Tibial artery (tissue), 4 donors: ENCODE data around the gene NSL1.
A peak's percentile ranks its signal among the peaks of the same experiment; 100 is the strongest.

Experiments
- DNase-seq, 2 donors: peaks; one replicate each; pipeline ENCODE4 v3.0.0-alpha.2; 2019
- H3K27ac ChIP-seq, 2 donors: fragments of 200-600 bp; sonication (generic) in 1 of 2; 1 replicate in 1 of 2; 2 replicates in 1 of 2; pipeline ENCODE4 v1.5.1; 2018 to 2019; ENCODE audit warnings: mild to moderate bottlenecking in 1 of 2
- H3K27me3 ChIP-seq, 2 donors: fragments of 200-600 bp; sonication (generic) in 1 of 2; one replicate each; pipeline versions ENCODE4 v1.5.1 to v1.6.0; 2016 to 2019
- H3K36me3 ChIP-seq, 3 donors: fragments of 200-600 bp; sonication (generic) in 2 of 3; one replicate each; pipeline ENCODE4 v1.5.1; 2016 to 2019; ENCODE audit warnings: mild to moderate bottlenecking in 2 of 3
- H3K4me1 ChIP-seq, 4 donors: fragments of 200-600 bp; sonication (generic) in 2 of 4; 1 replicate in 3 of 4; 2 replicates in 1 of 4; pipeline ENCODE4 v1.5.1; 2016 to 2019
- H3K4me3 ChIP-seq, 2 donors: fragments of 200-600 bp; sonication (generic) in 1 of 2; 1 replicate in 1 of 2; 2 replicates in 1 of 2; pipeline ENCODE4 v1.5.1; 2018 to 2019; ENCODE audit warnings: mild to moderate bottlenecking in 2 of 2
- H3K9me3 ChIP-seq, 3 donors: fragments of 200-600 bp; sonication (generic) in 1 of 3; one replicate each; pipeline ENCODE4 v1.5.1; 2016 to 2019
- intact Hi-C: fragments of 100-400 bp; cut with DNase I; formaldehyde crosslinking; loops from one replicate; pipeline ENCODE4 v1.15.0; 2023; ENCODE audit warnings: low total_unique reads
- TF ChIP-seq, protein P1 (sequence below), 2 experiments: fragments of 200-600 bp in 1 of 2; fragments of 450-650 bp in 1 of 2; IDR thresholded peaks; one replicate each; pipeline ENCODE4 v1.5.1; 2017 to 2019; ENCODE audit warnings: antibody characterized with exemption in 2 of 2, mild to moderate bottlenecking in 1 of 2, moderate library complexity in 1 of 2

The NSL1 gene

GRCh38 chr1:212700892-212701819, 90.4 kb downstream of the NSL1 start:
- TF ChIP-seq, protein P1, sequence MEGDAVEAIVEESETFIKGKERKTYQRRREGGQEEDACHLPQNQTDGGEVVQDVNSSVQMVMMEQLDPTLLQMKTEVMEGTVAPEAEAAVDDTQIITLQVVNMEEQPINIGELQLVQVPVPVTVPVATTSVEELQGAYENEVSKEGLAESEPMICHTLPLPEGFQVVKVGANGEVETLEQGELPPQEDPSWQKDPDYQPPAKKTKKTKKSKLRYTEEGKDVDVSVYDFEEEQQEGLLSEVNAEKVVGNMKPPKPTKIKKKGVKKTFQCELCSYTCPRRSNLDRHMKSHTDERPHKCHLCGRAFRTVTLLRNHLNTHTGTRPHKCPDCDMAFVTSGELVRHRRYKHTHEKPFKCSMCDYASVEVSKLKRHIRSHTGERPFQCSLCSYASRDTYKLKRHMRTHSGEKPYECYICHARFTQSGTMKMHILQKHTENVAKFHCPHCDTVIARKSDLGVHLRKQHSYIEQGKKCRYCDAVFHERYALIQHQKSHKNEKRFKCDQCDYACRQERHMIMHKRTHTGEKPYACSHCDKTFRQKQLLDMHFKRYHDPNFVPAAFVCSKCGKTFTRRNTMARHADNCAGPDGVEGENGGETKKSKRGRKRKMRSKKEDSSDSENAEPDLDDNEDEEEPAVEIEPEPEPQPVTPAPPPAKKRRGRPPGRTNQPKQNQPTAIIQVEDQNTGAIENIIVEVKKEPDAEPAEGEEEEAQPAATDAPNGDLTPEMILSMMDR (IDR thresholded peaks at IDR 0.05), result no peak
- peaks cover 0 to 24% (median 13%) of the 10 kb centered on the region in 4 donors for H3K4me1 ChIP-seq
- intact Hi-C loops, result no loop called here
- peak overlapping the region; percentile 88 to 90 for H3K27ac ChIP-seq
- DNase-seq, result peak; percentile 72 to 77
- peak overlapping the region; percentile 57 to 86 for H3K4me3 ChIP-seq
- H3K9me3 ChIP-seq, result no peaks in the 10 kb centered on the region
- H3K36me3 ChIP-seq, result no peaks in the 10 kb centered on the region
- H3K27me3 ChIP-seq, result no peaks in the 10 kb centered on the region

GRCh38 chr1:212700223-212700891, 91.2 kb downstream of the NSL1 start:
- Histone ChIP-seq H3K4me3 (peak overlapping the region; percentile 57 to 86), H3K4me1 (peaks cover 0 to 24% (median 13%) of the 10 kb centered on the region in 4 donors), H3K36me3 (no peaks in the 10 kb centered on the region), H3K27ac (peak overlapping the region; percentile 88 to 90), H3K27me3 (no peaks in the 10 kb centered on the region), H3K9me3 (no peaks in the 10 kb centered on the region)
- TF ChIP-seq, protein P1 (IDR thresholded peaks at IDR 0.05), result no peak
- intact Hi-C loops, result no loop called here
- peak; percentile 35 to 75 for DNase-seq

DNA sequence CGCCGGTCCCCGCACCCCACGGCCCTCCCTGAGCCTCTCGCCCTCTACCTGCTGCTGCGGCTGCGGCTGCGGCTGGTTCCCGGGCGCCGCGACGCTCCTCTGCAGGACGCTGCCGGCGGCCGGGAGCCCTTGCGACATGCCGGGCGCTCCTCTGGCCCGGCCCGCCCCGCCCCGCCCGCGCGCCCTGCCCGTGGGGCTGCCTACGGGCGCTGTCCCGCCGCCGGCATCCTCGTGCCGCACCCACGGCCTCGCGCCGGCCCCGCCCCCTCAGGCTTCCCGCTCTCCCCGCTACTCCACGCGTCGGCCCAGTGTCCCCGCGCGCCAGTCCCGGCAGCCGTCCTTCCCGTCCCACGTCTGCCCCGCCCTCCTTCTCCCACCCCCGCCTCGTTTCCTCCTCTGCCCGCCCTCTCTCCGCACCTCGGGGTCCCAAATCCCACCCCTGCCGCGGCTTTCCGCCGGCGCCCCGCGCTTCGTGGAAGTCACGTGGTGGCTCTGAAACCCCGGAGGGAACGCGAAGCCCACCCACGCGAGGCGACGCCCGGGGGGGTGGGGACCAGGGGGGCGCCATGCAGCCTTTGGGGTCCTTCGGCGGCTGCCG, 91.9 kb downstream of the NSL1 start, which contains the start of gene BATF3:
Gene BATF3 (minus strand): TSS at position 216 of the 598 bp plus-strand sequence. CDS start 78 bp downstream, at position 138.
- no peaks in the 10 kb centered on the region for H3K9me3 ChIP-seq
- H3K36me3 ChIP-seq, result no peaks in the 10 kb centered on the region
- DNase-seq, result peak; percentile 33 to 75
- intact Hi-C loops, result loop anchor here (10.0 kb wide), 1 partner anchor 215 kb away; no protein-coding TSS in a partner anchor
- TF ChIP-seq, protein P1 (IDR thresholded peaks at IDR 0.05), result no peak
- peaks cover 0 to 24% (median 13%) of the 10 kb centered on the region in 4 donors for H3K4me1 ChIP-seq
- no peaks in the 10 kb centered on the region for H3K27me3 ChIP-seq
- peak within 1 kb of the TSS; percentile 88 to 90 for H3K27ac ChIP-seq
- peak within 1 kb of the TSS; percentile 57 to 86 for H3K4me3 ChIP-seq

DNA sequence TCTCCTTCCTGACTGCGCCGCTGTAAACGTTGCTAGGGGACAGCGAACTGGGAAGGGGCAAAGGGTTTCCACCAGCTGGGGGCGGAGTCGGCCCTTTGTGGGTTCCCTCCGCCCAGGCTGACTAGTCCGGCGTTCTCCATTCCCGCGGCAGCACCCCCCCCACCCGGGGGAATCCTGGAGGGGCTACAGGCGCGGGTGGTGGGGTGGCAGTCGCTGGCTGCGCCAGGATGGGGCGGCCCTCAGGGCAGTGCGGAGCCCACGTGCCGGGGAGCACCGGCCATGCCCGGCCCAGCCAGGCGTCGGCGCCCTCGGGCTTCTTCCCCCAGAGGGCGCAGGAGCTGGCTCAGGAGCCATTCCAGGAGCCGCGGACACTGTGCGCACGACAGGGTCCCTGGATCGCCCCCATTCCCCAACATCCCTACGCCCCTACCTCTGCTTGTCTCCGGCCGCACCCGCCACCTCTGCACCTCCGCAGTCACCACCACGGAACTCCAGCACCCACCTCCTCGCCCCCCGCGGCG, 92.4 kb downstream of the NSL1 start:
- Histone ChIP-seq H3K4me3 (peak overlapping the region; percentile 57 to 86), H3K27ac (peak overlapping the region; percentile 88 to 90), H3K36me3 (no peaks in the 10 kb centered on the region), H3K27me3 (no peaks in the 10 kb centered on the region), H3K9me3 (no peaks in the 10 kb centered on the region), H3K4me1 (peaks cover 0 to 24% (median 13%) of the 10 kb centered on the region in 4 donors)
- TF ChIP-seq, protein P1 (IDR thresholded peaks at IDR 0.05), result peak in 1 of 2 experiments; percentile 55
- intact Hi-C loops, result loop anchor here (10.0 kb wide), 1 partner anchor 214 kb away; no protein-coding TSS in a partner anchor
- DNase-seq, result peak; percentile 33 to 69
